Lung (tissue), 12 donors: Measurements from ENCODE around the gene FBXO41. TPM values are rescaled to one million over a fixed set of nuclear protein-coding genes. Genes with fewer than 3 reads are reported as not detected.
A peak's percentile ranks its signal among the peaks of the same experiment; 100 is the strongest.

Experiments
- ATAC-seq: fragments of 200-7000 bp; cut with Tn5 transposase; one replicate; pipeline ENCODE4 v1.9.1; 2020; ENCODE audit warnings: moderate number of reproducible peaks; ENCODE audit not compliant: insufficient read depth, low FRiP score
- DNase-seq, 3 donors: peaks; one replicate each; pipeline ENCODE4 v3.0.0-alpha.2; 2013 to 2017
- H3K27ac ChIP-seq, 2 donors: one replicate each; pipeline ENCODE4 v1.5.1; 2013; ENCODE audit warnings: mild to moderate bottlenecking in 2 of 2, moderate library complexity in 2 of 2, control low read depth in 1 of 2, inconsistent platforms in 1 of 2, low read depth in 1 of 2, low read length in 1 of 2
- H3K27me3 ChIP-seq, 3 donors: one replicate each; pipeline ENCODE4 v1.5.1; 2013; ENCODE audit warnings: low read length in 2 of 3; ENCODE audit not compliant: control insufficient read depth in 3 of 3, insufficient read depth in 3 of 3
- H3K36me3 ChIP-seq, 4 donors: one replicate each; pipeline ENCODE4 v1.5.1; 2013; ENCODE audit warnings: low read length in 4 of 4, mild to moderate bottlenecking in 1 of 4, moderate library complexity in 1 of 4; ENCODE audit not compliant: control insufficient read depth in 4 of 4, insufficient read depth in 4 of 4
- H3K4me1 ChIP-seq, 5 donors: one replicate each; pipeline ENCODE4 v1.5.1; 2013; ENCODE audit warnings: low read length in 5 of 5, mild to moderate bottlenecking in 2 of 5, moderate library complexity in 1 of 5; ENCODE audit not compliant: control insufficient read depth in 5 of 5, insufficient read depth in 5 of 5
- H3K4me3 ChIP-seq: one replicate; pipeline ENCODE4 v1.5.1; 2013; ENCODE audit warnings: mild to moderate bottlenecking, control low read depth, moderate library complexity
- H3K9ac ChIP-seq, 2 donors: one replicate each; pipeline ENCODE4 v1.5.1; 2013; ENCODE audit warnings: low read length in 2 of 2, control low read depth in 1 of 2; ENCODE audit not compliant: insufficient read depth in 1 of 2
- H3K9me3 ChIP-seq, 4 donors: one replicate each; pipeline ENCODE4 v1.5.1; 2013; ENCODE audit warnings: low read length in 3 of 4, mild to moderate bottlenecking in 1 of 4, moderate library complexity in 1 of 4; ENCODE audit not compliant: control insufficient read depth in 4 of 4, insufficient read depth in 3 of 4
- WGBS, 2 donors: extraction: QIAGEN DNeasy Blood & Tissue Kit; methylation state at CpG; one replicate each; pipeline ENCODE4 v1.1.7; 2013; 5-methylcytosine and 5-hydroxymethylcytosine counted together
- polyA plus RNA-seq, 2 donors: library from polyadenylated mRNA; stranded (reverse); fragments of 200-250 nt; gene quantifications; one replicate each; pipeline ENCODE4 v1.2.1, GENCODE V29; 2013
- total RNA-seq, 2 donors: library from RNA; depleted of rRNA in 1 of 2; stranded (reverse); fragments of >200 nt in 1 of 2; gene quantifications; one replicate each; pipeline ENCODE4 v1.2.1, GENCODE V29; 2014 to 2021
- TF ChIP-seq, protein P1 (sequence below): IDR thresholded peaks from 2 replicates; pipeline ENCODE4 v1.5.1; 2012; ENCODE audit warnings: mild to moderate bottlenecking; ENCODE audit errors: control extremely low read depth, extremely low read depth
- donor health status: control.
- donor health status: control.
- donor health status: Bipolar disorder and iron deficiency.
- donor health status: healthy.
- donor health status: DM: yes; HTN: yes; CAD: no.

Gene FBXO41
- total and polyA plus RNA-seq, 4 donors = 0.93 to 5.0 (median 1.7) TPM

DNA sequence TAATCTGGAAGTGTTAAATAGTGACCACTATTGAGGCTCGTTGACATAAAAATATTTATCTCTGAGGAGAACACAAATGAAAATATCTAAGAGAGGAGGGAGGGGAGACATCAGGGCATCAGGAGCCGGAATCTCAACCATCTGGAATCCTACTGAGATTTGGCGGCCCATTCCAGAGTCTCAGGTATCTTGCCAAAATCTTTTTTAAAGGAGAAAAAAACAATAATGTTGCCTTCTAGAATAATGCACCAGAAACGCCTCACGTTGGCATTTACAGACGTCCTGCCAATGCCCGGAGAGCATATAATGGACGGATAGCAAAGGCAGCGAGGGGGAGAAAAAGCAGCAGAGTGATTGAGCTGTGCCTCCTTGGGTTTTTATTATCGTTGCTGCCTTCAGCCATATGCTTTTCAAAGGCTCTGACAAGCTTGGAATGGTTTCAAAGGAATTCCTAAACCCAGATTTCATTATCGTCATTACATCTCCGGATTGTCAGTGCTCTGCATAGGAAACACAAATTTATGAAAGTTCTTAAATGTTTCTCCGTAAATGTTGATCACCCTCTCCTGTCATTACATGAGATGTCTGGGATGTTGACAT lies 39.9 kb upstream of the FBXO41 start:
- TF ChIP-seq, protein P1, sequence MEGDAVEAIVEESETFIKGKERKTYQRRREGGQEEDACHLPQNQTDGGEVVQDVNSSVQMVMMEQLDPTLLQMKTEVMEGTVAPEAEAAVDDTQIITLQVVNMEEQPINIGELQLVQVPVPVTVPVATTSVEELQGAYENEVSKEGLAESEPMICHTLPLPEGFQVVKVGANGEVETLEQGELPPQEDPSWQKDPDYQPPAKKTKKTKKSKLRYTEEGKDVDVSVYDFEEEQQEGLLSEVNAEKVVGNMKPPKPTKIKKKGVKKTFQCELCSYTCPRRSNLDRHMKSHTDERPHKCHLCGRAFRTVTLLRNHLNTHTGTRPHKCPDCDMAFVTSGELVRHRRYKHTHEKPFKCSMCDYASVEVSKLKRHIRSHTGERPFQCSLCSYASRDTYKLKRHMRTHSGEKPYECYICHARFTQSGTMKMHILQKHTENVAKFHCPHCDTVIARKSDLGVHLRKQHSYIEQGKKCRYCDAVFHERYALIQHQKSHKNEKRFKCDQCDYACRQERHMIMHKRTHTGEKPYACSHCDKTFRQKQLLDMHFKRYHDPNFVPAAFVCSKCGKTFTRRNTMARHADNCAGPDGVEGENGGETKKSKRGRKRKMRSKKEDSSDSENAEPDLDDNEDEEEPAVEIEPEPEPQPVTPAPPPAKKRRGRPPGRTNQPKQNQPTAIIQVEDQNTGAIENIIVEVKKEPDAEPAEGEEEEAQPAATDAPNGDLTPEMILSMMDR = no peak
- Histone ChIP-seq H3K27me3 (peaks cover 0 to 23% (median 4%) of the 10 kb centered on the region in 3 donors), H3K9me3 (peaks cover 0 to 2% (median 0%) of the 10 kb centered on the region in 4 donors), H3K4me1 (peaks cover 0 to 2% (median 0%) of the 10 kb centered on the region in 5 donors), H3K27ac (no peak overlapping the region), H3K4me3 (no peak overlapping the region), H3K36me3 (no peaks in the 10 kb centered on the region), H3K9ac (no peak overlapping the region)
- 60 to 74% methylated on average over 13 of the region's 13 CpGs for WGBS, 2 donors
- ATAC-seq (no peak), DNase-seq (peak in 1 of 3 donors; percentile 9)

DNA sequence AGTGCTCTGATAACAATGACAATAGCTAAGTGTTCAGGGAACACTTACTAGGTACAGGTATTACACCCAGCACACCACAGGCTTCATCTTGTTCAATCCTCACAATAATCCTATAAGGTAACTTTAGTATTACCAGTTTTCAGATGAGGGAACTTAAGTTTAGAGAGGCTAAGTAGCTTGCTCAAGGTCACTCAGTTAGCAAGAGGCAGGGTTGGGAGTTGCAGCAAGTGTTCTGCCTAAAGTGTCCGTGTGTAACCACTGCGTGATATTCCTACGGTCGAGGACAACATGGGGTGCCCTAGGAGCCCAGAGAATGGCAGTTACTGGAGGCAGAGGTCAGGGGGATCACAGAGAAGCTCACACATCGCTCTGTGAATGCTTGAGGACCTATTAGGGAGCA lies 39.3 kb upstream of the FBXO41 start:
- H3K27me3 ChIP-seq = peaks cover 0 to 23% (median 4%) of the 10 kb centered on the region in 3 donors
- H3K4me3 ChIP-seq = no peak overlapping the region
- TF ChIP-seq, protein P1 = no peak
- H3K4me1 ChIP-seq = peaks cover 0 to 2% (median 0%) of the 10 kb centered on the region in 5 donors
- H3K9ac ChIP-seq = no peak overlapping the region
- no peak overlapping the region for H3K27ac ChIP-seq
- no peaks in the 10 kb centered on the region for H3K36me3 ChIP-seq
- ATAC-seq = no peak
- WGBS, 2 donors = 79 to 83% methylated on average over 5 of the region's 5 CpGs
- DNase-seq = no peak
- H3K9me3 ChIP-seq = peaks cover 0 to 2% (median 0%) of the 10 kb centered on the region in 4 donors

DNA sequence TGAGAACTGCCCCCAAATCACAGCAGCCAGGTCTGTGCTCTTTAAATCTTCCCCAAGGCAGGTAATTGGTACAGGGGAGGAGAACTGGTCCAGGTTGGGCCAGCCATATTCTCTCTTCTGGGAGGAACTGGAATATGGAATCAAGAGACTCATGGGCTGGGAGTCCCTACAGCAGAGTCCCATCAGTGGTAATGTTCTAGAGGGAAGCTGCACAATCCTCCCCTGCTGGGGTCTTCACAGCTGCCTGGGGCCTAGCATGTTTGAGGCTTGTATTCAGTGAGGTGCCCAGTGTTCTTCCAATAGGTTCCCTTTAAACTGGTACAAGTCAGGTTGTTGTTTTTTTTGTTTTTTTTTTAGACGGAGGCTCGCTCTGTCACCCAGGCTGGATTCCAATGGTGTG lies 30.2 kb upstream of the FBXO41 start:
- no peaks in the 10 kb centered on the region for H3K36me3 ChIP-seq
- WGBS, 2 donors = 94 to 97% methylated on average over 2 of the region's 2 CpGs
- H3K27ac ChIP-seq = no peak overlapping the region
- no peak for DNase-seq
- peaks cover 0 to 13% (median 0%) of the 10 kb centered on the region in 3 donors for H3K27me3 ChIP-seq
- H3K9ac ChIP-seq = no peak overlapping the region
- TF ChIP-seq, protein P1 = no peak
- H3K4me1 ChIP-seq = no peaks in the 10 kb centered on the region
- no peaks in the 10 kb centered on the region for H3K9me3 ChIP-seq
- H3K4me3 ChIP-seq = no peak overlapping the region
- no peak for ATAC-seq

DNA sequence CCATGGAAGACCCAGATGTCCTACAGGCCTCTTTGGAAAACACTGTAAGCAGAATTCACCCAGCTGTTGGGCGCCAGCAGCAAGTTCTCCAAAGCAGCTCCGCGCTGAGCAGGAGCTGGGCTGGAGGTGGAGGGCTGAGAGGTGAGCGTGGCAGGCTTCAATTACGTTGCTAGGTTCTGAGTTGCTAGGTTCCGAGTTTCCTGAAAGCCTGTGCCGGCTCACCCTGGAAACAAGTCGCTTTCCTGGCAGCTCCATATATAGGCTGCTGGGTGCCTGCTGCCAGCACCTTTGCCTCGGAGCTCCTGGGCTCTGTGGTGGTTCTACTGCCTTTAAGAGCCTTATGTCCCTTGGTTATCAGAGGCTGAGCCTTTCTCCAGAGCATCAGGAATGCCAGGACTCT lies 23.4 kb upstream of the FBXO41 start:
- Histone ChIP-seq H3K4me1 (no peaks in the 10 kb centered on the region), H3K27ac (no peak overlapping the region), H3K27me3 (peaks cover 0 to 15% (median 0%) of the 10 kb centered on the region in 3 donors), H3K9ac (no peak overlapping the region), H3K9me3 (peaks cover 0 to 5% (median 0%) of the 10 kb centered on the region in 4 donors), H3K36me3 (no peaks in the 10 kb centered on the region), H3K4me3 (no peak overlapping the region)
- ATAC-seq = no peak
- WGBS, 2 donors = 73 to 80% methylated on average over 9 of the region's 9 CpGs
- TF ChIP-seq, protein P1 = no peak
- DNase-seq = no peak
